HG03520 (cell line): ENCODE data around the gene THSD4.

Source experiments
- ATAC-seq: cut with Tn5 transposase; IDR thresholded peaks from one replicate; pipeline ENCODE4 v1.9.1; 2021; ENCODE audit warnings: mild to moderate bottlenecking, moderate library complexity; ENCODE audit not compliant: unreplicated experiment

THSD4 gene

DNA sequence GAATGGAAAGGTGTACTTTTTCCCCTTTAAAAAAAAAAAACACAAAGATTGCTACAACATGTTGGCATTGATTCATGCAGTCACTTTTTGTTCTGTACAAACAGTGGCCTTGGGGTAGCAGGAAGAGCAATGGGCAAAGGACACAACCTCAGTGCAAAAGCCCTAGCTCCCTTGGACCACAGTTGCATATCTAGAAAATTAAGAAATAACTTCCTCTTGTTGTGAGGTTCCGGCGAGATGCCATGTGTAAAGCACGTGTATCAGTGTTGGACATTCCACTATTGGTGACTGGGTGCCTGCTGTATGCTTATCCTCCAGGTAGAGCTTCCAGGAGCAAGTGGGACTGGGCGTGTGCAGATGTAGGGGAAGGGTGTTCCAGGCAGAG, 164.5 kb downstream of the THSD4 start:
- ATAC-seq = no peak

DNA sequence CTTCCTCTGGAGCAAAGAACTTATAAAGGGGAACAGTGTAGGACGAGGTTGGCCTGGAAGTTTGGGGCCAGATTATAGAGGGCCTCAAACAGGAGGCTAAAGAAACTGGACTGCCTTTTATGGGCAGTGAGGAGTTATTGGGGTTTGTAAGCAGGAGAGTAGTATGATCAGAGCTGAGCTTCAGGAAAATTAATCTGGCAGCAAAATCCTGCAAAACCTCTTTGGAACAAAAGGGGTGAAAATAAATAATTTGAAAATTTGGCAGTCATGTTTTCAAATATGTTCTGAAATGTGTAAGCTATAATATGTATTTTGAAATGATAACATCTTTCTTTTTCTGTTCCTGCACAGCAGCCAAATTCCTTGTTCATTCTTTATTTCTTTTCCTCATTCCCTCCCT, 164.9 kb downstream of the THSD4 start:
- ATAC-seq = no peak

DNA sequence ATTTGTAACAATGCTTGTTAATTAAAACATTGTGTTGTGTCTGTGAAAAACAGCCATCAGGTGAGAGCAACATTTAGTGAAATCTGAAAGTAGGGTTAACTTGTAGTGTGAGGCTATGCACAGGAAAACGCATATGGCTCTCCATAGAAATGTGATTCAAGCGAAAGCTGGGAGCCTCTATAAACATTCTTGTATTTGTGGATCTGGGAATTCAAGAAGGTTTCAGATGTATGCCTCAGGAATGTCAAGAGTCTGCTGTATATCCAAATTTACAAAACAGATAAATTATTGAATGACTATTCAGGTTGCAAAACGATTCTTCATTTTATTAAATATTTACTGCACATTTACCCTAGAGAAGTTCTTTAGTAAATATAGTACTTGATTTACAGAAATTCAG, 166.0 kb downstream of the THSD4 start:
- no peak for ATAC-seq

GRCh38 chr15:71282076-71282475, 166.8 kb downstream of the THSD4 start:
- ATAC-seq = no peak

- no peak for ATAC-seq
These were observed 173.2 kb downstream of the THSD4 start for GRCh38 chr15:71288348-71288955.

DNA sequence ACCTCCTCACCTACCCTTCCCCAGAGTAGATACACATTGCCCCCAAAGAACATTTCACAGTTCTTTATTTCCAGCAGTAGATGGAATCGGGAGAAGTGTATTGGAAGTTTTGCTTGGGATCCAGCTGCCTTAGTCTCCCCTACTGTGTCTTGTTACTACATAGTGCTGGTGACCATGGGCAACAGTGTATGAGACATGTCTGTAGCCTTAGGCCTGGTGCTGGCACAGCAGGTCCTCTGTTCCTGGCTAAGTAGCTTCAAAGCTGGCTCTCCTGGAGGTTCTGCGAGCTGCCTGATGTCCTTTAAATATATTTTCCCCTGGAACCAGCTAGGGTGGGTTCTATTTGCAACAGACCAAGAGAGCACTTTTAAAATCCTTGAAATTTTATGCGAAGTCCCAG, 174.7 kb downstream of the THSD4 start:
- no peak for ATAC-seq

DNA sequence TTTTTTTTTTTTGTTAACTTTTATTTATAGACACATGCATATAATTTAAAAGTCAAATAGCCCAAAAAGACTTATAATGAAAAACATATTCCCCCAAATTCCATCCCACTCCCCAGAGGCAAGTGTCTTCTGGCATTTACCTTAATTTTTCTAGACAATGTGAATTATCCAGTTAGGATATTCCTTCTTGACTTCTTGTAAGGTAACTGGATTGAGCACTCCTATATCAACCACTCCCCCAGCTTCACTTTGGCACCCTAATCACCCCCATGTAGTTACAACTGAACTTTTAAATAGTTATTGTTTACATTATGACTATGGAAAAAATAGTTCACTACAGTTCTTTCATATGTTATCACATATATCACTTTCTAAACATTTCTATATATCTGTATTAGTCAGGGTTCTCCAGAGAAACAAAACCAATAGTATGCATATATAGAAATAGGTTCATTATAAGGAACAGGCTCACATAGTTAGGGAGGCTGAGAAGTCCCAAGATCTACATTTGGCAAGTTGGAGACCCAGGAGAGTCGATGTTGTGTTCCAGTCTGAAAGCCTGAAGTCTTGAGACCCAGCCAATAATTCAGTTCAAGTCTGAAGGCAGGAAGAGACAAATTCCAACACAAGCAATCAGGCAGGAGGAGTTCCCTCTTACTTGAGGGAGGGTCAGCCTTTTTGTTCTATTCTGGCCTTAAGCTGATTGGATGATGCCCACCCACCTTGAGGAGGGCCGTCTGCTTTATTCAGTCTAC, 175.8 kb downstream of the THSD4 start:
- no peak for ATAC-seq

GRCh38 chr15:71291723-71292122, 176.5 kb downstream of the THSD4 start:
- ATAC-seq = no peak

DNA sequence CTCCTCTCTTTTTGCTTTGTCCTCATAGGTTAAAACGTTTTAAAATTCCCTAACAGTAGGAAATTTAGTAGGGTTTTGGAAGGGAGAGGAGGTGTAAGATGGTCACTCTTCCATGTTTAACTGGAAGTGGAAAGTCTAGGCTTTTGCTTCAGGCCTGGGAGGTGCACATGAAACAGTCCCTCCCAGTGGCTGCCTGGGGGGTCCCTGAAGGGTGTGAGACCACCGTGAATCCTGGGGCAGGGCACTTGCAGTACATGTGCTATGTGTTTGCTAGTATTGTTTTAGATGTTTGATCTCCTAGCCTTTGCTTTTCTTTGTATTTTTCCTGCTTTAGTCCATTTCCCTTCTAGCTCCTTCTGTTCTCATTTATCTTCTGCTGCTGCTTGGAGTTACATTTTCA, 178.5 kb downstream of the THSD4 start:
- ATAC-seq = no peak

DNA sequence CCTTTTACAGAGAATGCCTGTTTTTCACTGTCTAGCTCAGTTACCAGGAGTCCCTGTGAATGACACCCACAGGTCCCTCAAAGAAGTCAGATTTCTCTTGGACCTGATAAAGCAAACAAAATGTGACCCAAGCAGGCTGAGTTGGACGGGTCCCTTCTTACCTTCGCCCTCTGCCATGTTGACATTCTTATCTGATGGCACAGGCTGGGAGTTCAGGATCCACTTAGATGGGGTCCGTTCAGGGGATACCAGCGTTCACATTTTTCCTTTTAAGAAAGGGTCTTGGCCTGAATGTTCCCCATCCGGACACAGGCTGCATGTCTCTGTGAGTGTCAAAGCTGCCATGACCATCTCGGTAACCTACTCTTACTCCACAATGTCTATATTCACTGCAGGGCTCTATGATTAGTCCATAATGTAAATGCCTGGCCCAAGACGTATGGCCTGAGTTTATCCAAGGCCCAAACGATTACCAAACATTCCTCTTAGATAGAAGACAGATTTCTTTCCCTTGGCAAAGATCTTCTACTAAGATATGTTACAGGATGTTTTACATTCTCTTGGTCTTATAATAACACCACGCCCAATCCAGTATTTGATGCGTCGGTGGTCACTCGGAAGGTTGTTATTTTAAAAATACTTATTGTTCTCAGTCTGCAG, 179.1 kb downstream of the THSD4 start:
- no peak for ATAC-seq

- ATAC-seq = no peak
These were observed 179.8 kb downstream of the THSD4 start for GRCh38 chr15:71294911-71295602.

- no peak for ATAC-seq
These were observed 180.5 kb downstream of the THSD4 start for GRCh38 chr15:71295603-71296314.

GRCh38 chr15:71296315-71296679, 181.0 kb downstream of the THSD4 start:
- ATAC-seq = no peak

GRCh38 chr15:71301958-71302621, 186.8 kb downstream of the THSD4 start:
- no peak for ATAC-seq

DNA sequence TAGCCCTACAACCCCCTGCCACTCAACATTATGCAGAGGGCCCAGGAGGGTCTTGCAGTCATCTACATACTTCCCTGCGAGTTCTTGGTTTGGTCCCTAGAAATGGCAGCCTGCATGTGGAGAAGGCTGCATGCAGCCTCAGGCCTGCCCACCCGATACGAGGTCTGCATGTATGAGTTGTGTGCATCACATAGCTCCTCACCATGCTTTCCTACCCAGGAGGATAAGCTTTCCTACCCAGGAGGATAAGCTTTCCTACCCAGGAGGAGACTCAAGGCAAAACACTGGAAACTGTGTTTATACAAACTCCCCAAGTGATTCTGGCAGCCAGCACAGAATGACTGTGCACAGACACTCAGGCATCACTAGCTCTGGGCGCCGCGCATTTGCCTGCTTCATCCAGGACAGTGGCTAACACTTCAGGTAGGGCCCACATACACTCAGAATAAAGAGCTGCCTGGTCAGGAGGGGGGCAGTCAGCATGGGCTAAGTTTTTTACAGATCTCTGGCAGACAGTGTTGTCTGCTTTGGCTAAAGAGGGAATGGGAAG, 187.7 kb downstream of the THSD4 start:
- no peak for ATAC-seq

- no peak for ATAC-seq
These were observed 188.7 kb downstream of the THSD4 start for GRCh38 chr15:71303977-71304376.

GRCh38 chr15:71304681-71305080, 189.4 kb downstream of the THSD4 start:
- no peak for ATAC-seq

DNA sequence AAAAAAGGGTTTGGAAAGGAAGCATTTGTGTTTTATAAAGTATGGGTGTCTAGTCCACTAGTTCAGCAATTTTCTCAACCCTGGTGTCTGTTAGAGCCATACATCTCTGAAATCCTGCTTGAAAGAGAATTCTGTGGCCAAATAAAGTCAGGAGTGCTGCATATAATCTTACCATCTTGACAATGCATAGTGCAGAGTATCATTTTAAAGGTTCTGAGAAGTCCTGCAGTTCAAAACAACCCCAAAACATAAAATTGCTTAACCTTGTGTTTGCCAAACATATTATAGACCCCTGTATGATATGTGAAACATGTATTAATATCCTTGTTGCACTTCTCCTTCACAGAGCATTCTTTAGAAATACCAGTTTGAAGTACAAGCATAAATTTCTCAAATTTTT, 191.3 kb downstream of the THSD4 start:
- no peak for ATAC-seq

GRCh38 chr15:71312194-71312708, 197.0 kb downstream of the THSD4 start:
- ATAC-seq = no peak
